Anterior cingulate cortex (tissue), 58 donors: Measurements from ENCODE around the gene TLDC2.
A peak's percentile ranks its signal among the peaks of the same experiment; 100 is the strongest.
"Not testable (repeated sequence)": the region's sequence is repeated elsewhere in the genome, so short reads cannot be mapped to it uniquely, and the experiment has no call there.

Source experiments
- DNase-seq, 58 donors: peaks; one replicate each; lab custom pipeline; 2025; lab: John Stamatoyannopoulos, UW

TLDC2 gene

GRCh38 chr20:36875702-36876472 is at the start of gene TLDC2:
TLDC2 (plus strand) TSS chr20:36876138; CDS start chr20:36876175, 37 bp downstream.
- no peak for DNase-seq

DNA sequence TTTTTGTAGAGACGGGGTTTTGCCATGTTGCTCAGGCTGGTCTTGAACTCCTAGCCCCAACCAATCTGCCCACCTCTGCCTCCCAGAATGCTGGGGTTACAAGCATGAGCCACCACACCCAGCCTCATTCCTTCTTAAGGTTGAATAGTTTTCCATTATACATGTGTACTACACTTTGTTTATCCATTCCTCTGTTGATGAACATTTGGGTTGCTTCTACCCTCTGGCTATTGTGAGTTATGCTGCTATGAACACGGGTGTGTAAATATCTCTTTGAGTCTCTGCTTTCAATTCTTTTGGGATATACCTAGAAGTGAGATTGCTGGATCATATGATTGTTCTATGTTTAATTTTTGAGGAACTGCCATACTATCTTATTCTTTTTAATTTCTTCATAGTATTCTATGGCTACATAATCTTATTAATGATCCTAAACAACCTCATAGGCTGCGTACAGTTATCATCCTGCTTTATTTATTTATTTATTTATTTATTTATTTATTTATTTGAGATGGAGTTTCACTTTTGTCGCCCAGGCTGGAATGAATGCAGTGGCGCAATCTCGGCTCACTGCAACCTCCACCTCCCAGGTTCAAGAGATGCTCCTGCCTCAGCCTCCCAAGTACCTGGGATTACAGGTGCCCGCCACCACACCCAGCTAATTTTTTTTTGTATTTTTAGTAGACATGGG is 49.2 kb upstream of the TLDC2 start:
- no peak for DNase-seq

GRCh38 chr20:36827541-36828279 is 48.2 kb upstream of the TLDC2 start:
- DNase-seq, result no peak

DNA sequence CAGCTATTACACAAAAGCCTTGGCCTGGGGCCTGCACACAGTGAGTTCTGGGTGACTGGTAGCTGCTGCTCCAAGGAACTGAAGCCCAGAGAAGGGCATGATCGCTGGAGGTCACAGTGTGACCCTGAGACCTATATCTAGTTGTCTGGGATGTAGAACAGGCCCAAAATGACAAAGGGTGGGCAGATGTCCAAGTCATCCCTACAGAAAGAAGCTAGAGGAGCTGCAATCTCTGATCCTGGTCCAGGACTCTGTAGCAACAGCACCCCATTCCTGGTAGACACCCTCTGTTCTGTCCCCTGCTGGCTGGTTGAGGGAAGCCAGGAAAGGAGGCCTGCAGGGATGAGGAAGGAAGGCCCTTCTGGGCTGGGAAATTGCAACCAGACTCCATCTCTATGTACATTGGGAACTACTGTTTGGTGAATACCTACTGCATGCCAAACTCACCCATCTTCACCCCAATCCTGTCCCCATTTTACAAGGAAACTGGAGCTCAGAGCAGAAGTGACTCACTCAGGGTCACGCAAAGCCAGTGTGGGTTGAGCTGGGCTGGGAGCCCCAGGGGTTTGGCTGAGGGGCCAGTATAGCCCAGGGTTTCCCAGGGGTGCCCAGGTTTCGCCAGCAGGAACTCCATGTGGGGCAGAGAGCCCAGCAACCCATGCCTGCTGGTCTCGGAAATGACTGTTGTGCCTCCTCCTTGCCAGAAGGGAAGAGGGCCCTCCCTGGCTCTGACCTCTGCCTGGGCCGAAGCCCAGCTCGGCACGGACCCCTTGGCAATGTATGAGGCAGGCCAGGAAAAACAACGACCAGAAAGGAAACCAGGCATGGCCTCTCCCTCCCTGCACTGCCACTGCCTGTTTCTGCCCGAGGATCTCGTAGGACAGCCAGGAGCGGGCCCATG is 44.9 kb upstream of the TLDC2 start:
- peak in 47 of 58 donors; percentile 19 to 80 (median 54) for DNase-seq

DNA sequence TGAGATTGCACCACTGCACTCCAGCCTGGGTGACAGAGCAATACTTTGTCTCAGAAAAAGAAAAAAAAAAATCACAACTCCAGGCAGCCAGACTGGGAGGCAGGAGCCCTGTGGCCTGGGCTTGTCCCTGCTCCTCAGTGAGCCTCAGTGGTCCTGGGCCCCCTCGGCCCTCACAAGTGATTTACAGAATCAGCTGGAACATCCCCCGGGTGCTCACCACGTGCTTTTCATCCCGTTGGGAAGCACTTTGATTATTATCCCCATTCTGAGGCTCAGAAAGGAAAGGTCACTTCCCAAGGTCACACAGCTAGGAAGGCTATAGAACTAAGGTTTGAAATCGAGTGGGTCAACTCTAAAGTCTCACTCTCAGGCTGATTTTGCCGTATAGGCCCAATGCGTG is 43.1 kb upstream of the TLDC2 start:
- DNase-seq, result no peak

DNA sequence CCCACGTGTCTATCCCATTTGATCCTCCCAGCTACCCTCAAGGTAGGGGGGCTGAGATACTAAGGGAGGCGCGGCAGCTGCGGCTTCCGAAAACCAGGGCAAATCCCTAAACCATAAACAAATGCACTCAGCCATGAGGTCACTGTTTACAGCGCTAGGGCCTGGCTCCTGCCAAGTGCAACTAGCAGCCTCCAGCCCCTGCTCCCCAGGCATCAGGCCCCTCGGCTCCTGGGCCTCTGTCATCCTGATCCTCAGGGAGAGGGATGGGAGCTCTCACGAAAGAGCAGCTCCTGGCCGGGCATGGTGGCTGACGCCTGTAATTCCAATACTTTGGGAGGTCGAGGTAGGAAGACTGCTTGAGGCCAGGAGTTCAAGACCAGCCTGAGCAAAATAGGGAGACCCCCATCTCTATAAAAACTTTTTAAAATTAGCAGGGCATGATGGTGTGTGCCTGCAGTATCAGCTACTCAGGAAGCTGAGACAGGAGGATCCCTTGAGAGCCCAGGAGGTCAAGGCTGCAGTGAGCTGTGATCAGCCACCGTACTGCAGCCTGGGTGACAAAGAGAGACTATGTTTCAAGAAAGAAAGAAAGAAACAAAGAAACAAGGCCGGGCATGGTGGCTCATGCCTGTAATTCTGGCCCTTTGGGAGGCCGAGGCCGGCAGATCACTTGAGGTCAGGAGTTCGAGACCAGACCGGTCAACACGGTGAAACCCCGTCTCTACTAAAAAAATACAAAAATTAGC is 42.5 kb upstream of the TLDC2 start:
- DNase-seq, result peak in 18 of 58 donors; percentile 9 to 67 (median 36)

GRCh38 chr20:36835025-36835424 is 40.9 kb upstream of the TLDC2 start:
- no peak for DNase-seq

- DNase-seq, result peak in 57 of 58 donors; percentile 19 to 96 (median 88)
These were observed 40.3 kb upstream of the TLDC2 start for GRCh38 chr20:36835453-36836198.

GRCh38 chr20:36836591-36837269 is 39.2 kb upstream of the TLDC2 start:
- DNase-seq, result peak in 31 of 58 donors; percentile 14 to 68 (median 34)

DNA sequence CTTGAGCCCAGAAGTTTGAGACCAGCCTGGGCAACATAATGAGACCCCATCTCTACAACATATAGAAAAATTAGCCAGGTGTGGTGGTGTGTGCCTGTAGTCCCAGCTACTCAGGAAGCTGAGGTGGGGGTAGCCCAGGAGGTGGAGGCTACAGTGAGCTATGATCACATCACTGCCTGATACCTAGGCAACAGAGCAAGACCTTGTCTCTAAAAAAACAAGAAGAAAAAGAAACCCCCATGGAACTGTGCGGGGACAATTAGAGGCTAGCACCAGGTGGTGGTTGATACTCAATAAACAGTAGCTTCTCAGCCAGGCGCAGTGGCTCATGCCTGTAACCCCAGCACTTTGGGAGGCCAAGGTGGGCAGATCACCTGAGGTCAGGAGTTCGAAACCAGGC is 37.6 kb upstream of the TLDC2 start:
- not testable (repeated sequence) for DNase-seq

DNA sequence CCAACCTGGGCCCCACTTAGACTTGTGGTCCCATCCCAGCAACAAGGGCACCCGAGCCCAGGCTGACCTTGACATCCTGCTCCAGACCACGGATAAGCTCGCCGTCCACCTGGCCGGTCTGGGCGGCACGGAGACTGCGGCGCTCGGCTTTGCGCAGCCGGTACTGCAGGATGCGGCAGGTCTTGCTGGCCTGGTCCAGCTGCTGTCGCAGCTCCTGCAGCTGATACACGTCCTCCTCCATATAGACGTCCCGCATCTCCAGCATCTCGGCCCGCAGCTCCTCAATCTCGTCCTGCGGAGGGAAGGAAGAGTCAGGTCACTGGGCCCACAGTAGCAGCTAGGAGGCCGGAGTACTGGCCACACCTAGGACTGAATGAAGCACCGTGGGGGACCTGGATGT is 36.8 kb upstream of the TLDC2 start:
- no peak for DNase-seq

DNA sequence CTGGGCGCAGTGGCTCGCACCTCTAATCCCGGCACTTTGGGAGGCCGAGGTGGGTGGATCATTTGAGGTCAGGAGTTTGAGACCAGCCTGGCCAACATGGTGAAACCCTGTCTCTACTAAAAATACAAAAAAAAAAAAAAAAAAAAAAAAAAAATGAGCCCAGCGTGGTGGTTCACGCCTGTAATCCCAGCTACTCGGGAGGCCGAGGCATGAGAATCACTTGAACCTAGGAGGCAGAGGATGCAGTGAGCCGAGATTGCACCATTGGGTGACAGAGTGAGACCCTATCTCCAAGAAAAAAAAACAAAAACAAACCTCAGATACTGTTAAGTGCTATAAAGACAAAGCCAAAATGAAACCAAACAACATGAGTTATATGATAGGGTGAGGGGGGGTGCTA is 34.9 kb upstream of the TLDC2 start:
- not testable (repeated sequence) for DNase-seq

GRCh38 chr20:36845288-36845971 is 30.5 kb upstream of the TLDC2 start:
- peak in 40 of 58 donors; percentile 20 to 74 (median 54) for DNase-seq

DNA sequence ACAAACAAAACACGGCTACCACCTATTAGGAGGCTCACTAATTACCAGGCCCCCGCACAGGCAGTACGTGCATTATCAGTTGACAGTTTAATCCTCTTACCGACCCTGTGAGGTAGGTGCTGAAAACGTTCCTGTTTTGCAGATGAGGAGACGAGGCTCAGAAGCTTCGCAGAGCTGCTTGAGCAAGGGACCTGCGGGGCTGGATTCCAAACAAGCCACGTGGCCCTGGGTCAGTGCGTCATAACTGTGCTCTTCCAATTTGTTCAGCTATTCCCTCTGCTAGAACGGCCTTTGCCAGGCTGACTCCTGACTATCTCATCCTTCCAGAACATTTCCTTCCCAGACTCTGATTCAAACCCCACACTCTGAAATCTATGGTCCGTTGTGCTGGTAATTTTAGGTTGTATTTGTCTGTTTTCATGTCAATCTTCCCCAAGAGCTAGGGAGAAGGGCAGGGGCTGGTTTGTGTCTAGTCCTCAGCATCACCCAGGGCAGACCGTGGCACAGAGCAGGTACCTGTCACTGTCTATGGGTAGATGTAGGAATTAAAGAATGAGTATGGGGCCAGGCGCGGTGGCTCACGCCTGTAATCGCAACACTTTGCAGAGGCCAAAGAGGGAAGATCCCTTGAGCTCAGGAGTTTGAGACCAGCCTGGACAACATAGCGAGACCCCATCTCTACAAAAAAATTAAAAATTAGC is 28.8 kb upstream of the TLDC2 start:
- DNase-seq, result peak in 38 of 58 donors; percentile 17 to 83 (median 48)

- no peak for DNase-seq
These were observed 28.3 kb upstream of the TLDC2 start for GRCh38 chr20:36847710-36848040.

DNA sequence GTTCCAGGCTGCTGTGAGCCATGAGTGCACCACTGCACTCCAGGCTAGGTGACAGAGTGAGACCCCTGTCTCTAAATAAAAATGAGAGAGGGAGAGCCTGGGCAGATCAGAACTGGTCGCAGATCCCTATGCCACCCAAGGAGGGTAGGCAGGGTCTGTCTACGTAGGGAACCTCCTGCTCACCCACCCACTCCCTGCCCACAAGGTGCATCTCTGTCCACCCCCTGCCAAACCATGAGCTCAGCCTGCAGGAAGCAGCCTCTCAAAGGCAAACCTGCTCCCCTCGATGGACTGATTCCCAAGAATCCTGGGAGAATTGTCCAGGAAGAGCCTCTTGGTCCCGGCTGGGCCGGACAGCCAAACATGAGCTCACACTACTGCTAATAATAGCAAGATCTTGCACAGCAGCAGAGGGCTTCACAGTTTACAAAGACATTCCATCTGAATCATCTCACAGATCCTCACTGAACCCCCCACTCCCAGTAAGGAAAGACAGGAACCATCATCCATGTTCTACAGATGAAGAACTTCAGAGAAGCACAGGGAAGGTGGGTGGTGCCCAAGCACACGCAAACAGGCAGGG is 27.8 kb upstream of the TLDC2 start:
- DNase-seq, result peak in 4 of 58 donors; percentile 20 to 44 (median 36)
